Panc1 (cell line): Measurements from ENCODE around the gene SMCR8.

Experiments
- CTCF ChIP-seq: fragments of 450-650 bp; IDR thresholded peaks from 2 replicates; pipeline ENCODE4 v1.5.1; 2017; ENCODE audit warnings: mild to moderate bottlenecking
- POLR2AphosphoS5 ChIP-seq: IDR thresholded peaks from 2 replicates; pipeline ENCODE4 v1.6.1; 2012; ENCODE audit warnings: mild to moderate bottlenecking, low read depth, low read length, moderate library complexity
- REST ChIP-seq, 2 experiments: IDR thresholded peaks; 2 replicates each; pipeline ENCODE4 v1.6.1; 2011 to 2012; ENCODE audit warnings: low read depth in 2 of 2, control low read depth in 1 of 2, low read length in 1 of 2, mild to moderate bottlenecking in 1 of 2, moderate library complexity in 1 of 2; ENCODE audit not compliant: insufficient read depth in 1 of 2
- SIN3A ChIP-seq: IDR thresholded peaks from 2 replicates; pipeline ENCODE4 v1.6.1; 2012; ENCODE audit warnings: low read depth, mild to moderate bottlenecking, low read length, moderate library complexity, borderline replicate concordance; ENCODE audit not compliant: insufficient read depth
- TCF7L2 ChIP-seq: IDR thresholded peaks from 2 replicates; pipeline ENCODE4 v1.6.1; 2011; ENCODE audit warnings: mild to moderate bottlenecking, low read depth, low read length, inconsistent platforms

GRCh38 chr17:18327556-18327955, 12.5 kb downstream of the SMCR8 start:
- TF ChIP-seq POLR2AphosphoS5 (no peak), SIN3A (no peak), CTCF (no peak), REST (IDR thresholded peaks at IDR 0.05; ENCODE audit: insufficient read depth in 1 of 2, low read depth in 2 of 2, low read length in 1 of 2) (no peak), TCF7L2 (no peak)
